NCI-H1694 treated with DMSO at 0.1 percent for 48 hours (cell line): ENCODE measurements around the gene PHLDA3.
"Not testable (repeated sequence)": the region's sequence is repeated elsewhere in the genome, so short reads cannot be mapped to it uniquely, and the experiment has no call there.

Source experiments
- DNase-seq: peaks from one replicate; lab custom pipeline; 2025; lab: John Stamatoyannopoulos, UW

PHLDA3 gene

DNA sequence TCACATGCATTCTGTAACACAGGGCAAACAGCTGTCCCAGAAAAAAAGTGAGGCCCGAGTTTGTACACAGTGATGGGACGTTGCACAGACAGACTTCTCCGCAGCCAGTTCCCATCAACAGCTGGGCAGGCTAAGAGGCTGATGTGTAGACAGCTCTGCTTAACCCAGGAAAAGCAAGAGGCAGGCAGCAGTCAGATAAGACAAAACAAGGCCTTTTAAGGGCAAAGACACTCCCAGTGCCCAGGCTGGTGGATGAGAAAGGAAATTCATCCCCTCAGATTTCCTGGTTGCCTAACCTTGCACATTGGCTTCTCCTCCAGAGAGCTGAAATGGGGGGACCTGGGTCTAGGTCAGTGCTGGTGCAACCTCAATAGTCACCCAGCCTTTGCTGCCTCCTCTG lies 17.2 kb upstream of the PHLDA3 start:
- DNase-seq, result no peak

DNA sequence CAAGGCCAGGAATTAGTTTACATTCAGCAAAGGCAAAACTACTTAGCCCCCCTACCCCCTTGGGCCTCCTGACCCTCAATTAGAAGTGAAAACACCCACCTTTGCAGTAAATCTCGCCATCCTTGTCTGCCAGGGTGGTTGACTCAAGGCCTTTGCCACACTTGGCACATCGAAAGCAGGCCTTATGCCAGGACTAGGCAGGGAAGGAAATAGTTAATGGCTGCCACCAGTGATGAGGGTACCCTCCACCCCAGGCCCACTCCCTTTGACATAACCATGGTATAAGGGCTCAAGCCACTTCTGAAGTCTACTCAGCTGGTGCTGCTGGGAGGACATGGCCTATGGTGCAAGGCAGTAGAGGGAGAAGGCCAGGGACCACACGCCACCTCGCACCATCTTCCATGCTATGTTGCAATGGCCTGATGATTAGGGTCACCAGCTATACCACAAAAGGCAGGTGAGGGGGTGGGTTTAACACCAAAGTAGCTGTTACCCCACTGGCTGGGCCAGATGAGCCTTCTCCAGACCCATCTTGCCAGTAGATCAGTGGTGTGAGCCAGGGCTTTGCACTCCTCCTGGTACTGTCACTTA lies 16.3 kb upstream of the PHLDA3 start:
- DNase-seq, result no peak

DNA sequence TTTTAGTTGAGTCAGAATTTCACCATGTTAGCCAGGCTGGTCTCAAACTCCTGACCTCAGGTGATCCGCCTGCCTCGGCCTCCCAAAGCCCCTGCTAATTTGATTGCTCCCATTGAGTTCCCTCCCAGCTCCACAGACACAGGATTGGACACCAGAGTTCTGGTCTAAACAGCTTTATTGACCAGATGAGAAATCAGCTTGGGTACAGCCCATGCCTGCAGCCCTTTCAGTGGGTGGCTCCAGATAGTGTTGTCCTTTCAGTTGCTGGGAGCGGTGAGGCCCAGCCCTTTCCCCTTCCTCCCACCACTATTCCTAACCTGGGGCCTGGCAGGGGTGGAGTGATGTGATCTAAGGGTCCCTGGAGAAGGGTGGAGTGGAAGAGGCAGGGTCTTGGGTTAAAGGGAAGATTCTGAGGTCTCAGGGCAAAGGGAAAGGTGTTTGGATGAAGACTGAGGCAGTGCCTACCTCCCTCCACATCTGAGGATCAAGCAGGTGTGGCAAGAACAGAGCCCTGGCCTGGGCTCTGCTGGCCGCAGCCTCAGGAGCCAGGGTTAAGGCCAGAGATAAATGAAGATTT lies 14.5 kb upstream of the PHLDA3 start:
- DNase-seq, result no peak

DNA sequence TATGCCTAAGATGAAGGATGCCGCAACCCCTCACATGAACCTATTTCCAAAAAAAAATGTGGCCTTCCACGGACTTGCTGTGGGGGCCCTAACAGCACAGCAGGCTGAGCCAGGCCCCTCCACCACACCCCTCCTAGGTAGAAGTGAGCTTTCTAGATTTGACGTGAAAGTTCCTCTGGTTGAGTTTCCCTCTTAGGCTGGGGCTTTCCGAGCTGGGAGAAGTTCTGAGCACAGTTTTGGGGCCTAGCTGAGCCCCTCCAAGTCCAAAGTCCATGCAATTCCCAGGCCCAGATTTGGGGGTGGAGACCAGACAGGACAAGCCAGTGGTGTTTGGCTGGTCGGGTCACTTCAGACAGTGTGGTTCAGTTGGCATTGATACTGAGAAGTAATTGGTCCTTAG lies 13.8 kb upstream of the PHLDA3 start:
- no peak for DNase-seq

DNA sequence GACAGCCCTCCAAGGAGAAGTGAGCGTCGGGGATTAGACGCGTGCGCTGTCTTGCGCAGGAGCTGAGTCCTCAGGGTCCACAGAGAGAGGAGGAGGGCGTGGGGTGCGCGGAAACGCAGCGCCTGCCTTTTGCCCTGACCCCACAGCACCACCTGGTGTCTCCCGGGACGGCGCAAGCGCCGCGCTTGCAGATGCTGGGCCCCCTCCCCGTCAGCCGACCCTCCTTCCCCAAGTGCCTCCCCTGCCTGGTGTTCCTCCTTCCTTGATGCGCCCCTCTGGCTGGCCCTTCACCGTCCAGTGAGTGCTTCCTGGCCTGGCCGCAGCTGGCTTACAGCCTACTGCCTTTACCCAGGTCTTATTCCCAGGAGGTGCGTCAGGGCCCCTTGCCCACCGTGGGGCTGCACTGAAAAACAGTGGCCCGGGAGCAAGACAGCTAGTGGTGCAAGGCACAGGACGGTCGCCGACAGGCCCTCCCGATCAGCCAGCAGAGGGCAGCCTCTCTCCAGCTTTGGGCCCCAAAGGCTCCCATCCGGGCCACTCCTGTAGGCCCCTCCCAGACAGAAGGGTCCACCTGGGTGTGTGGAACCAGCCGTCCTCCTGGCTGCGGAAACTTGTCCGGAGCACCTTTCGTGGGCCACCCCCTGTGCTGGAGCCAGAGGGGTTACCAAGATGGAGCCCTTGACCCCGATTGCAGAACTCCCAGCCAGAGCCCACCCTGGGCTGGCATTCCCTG lies 12.9 kb upstream of the PHLDA3 start:
- DNase-seq, result peak; percentile 91

DNA sequence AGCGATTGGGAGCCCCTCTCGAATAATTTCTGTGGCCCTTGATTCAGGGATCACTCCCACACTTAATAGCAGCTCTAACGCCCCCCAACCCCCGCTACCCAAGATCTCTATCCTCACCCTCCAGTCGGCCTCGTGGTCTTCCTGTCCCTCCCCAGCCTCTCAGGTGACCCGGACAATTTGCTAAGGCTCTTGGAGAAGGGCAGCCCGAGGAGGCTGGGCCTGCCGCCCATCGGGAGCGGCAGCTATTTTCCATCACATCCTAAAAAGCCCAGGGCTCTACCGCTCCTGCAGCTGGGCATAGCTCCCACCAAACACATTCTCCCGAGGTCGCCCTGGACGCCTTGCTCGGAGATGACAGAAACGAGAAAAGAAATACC lies 12.0 kb upstream of the PHLDA3 start:
- DNase-seq, result no peak

DNA sequence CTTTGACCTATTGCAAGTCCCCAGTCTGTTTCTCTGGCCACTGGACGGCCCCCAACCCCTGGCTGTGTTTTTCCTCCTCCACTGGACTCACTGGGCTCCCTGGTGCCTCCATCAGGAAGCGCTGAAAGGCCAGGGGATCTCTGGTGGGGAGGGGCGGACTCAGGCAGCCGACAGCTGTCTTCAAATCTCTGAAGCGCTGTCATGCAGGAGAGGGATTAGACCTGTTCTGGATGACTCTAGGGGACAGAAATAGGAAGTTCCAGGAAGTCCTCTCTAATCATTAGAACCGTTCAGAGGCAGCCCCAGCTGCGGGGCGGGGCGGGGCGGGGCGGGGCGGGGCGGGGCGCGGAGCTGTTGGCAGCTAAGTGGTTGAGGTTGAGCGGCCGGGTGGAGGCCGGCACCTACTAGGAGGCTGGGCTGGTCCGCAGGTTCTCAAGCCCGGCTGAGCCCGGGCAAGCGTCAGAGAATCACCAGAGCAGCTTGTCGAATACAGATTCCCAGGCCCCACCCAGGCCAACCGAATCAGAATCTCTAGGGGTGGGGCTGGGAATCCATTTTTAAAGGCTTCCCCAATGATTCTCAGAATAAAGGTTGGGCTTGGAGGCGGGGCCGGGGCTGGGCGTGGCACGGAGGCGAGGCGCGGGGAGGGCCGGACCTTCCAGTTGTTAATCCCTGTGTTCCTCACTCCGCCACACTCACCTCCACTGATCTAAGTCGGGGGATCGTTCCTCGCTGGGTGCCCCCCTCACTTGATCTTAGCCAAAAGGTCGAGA lies 11.4 kb upstream of the PHLDA3 start:
- DNase-seq, result peak; percentile 86

DNA sequence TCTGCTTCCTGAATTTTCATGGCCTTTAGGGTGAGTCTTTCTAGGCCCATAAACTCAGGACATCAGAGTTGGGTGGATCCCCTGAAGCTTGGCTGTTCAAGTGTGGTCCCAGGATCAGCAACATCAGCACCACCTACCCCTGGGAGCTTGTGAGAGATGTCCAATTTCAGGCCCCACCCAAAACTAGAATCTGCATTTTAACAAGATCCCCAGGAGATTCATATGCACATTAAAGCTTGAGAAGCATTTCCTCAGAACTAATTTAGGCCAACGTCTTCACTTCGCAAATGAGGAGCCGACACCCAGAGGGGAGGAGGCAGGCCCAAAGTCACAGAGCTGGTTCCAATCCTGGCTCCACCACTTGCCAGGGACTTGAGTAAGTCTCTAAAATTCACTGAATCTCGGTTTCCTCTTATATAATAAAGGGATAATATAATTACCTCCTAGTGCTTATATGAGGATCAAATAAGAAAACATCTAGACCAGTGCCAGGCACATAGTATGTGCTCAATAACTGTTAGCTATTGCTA lies 10.3 kb upstream of the PHLDA3 start:
- DNase-seq, result no peak

DNA sequence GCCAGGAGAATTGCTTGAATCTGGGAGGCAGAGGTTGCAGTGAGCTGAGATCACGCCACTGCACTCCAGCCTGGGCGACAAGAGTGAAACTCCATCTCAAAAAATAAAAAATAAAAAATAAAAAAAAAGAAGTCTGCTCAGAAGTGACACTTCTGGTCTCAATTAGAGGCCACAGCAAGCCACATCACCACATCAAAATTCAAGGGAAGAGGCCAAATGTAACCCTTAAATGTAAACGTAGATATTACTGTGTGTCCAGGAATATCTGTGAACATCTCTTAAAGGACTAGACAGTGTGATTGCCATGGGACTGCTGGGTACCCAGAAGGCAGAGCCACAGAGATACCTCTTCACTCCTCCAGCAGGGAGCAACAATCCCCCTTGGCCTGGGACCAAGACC lies 9.7 kb upstream of the PHLDA3 start:
- not testable (repeated sequence) for DNase-seq

DNA sequence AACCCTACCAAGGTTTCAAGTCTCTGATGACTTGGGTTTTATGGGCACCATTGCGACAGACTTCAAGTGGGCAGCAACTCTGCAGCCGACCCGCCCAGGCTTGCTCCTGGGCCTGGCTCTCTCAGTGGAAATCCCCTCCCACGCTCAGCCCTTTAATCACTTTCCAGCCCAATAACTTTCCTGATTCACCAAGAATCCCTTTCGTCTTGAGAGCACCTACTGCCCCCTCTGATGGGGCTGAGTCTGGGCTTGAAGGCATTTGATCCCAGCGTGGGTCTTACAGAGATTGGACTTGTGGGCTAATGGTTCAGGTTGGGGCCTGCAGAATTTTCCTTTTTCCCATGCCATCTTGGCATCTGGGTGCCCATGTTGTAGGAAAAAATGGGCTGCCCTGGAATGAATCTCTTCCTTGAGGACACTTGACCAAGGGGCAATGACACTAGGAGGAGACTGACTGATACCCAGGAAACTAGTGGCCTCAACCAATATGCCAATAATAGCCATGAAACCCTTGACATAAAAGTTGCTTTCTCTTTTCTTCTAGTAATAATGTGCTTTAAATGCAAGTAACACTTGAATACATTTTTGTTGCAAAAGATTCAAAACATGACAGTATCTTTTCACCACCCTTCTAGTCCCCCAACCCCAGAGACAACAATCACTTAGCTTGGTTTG lies 7.8 kb upstream of the PHLDA3 start:
- no peak for DNase-seq

DNA sequence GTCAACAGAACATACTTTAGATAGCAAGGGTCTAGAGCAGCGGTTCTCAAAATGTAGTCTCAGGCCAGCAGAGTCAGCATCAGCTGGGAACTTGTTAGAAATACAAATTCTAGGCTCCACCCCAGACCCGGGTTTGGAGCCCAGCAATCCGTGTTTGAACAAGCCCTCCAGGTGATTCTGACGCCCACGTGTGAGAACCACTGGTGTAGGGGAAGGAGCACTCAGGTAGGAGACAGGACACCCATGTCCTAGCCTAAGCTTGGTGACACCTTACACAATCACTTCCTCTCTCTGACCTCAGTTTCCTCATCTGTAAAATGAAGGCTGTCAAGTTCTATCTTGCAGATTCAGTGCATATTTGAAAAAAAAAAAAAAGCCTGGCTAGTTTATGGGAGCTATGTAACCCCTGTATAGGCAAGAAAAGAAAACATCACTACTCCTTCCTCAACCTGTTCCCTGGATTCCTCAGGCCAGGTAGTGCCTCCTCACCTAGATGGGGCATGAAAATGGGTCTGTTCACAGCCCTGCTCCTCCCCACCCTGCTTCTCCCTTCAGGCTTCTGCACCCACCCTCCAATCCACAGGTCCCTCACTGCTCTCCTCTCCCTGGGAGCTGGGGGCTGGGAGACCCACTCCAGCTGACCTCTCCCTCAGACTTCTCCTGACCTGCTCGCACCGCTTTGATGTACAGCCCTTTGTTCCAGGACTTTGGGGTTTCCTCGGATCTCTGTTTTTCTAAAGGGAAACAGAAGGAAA lies 7.1 kb upstream of the PHLDA3 start:
- DNase-seq, result no peak

DNA sequence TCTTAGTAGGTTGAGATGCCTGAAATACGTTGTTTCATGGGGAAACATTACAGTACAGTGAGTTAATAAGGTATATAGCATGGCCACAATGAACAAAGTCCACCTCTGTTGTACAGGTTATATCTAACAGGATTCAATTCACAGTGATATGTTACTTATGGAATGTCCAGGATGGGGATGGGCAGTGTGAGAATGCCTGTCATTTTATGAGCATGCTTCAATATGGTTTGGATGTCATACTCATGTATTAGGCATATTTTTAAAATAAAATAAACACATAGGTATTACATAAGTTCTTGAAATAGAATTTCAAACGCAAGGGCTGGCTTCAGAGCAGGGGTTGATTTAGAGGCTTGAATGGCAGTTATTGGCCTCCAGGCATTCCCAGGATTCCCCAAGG lies 6.1 kb upstream of the PHLDA3 start:
- DNase-seq, result no peak

DNA sequence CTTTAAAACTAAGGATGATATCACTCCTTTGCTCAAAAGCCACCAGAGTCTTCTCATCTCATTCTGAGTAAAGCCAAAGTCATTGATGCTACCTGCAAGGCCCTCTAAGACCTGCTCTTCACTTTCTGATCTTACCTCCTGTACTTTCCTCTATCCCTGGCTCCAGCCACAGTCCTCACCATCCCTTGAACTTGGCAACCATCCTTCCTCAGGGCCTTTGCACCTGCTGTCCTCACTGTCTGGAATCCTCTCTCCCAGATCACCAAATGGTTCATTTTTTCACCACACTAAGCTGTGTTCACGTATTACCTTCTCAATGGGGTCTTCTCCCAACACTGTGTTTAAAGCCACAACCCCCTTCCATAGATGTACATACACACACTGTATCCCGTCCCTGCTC lies 4.3 kb upstream of the PHLDA3 start:
- DNase-seq, result no peak

DNA sequence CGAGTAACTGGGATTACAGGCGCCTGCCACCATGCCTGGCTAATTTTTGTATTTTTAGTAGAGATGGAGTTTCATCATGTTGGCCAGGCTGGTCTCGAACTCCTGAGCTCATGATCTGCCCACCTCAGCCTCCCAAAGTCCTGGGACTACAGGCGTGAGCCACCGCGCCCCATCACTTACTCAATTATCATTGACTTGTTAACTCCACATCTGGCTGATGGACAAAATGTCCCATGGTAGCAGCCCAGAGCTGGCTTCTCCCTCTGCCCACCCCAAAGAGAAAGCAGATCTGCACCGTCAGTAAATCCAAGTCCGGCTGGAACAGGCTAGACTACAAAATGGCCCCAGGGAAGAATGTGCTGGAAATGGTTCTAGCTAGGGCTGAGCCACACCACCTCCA lies 3.3 kb upstream of the PHLDA3 start:
- DNase-seq, result not testable (repeated sequence)

DNA sequence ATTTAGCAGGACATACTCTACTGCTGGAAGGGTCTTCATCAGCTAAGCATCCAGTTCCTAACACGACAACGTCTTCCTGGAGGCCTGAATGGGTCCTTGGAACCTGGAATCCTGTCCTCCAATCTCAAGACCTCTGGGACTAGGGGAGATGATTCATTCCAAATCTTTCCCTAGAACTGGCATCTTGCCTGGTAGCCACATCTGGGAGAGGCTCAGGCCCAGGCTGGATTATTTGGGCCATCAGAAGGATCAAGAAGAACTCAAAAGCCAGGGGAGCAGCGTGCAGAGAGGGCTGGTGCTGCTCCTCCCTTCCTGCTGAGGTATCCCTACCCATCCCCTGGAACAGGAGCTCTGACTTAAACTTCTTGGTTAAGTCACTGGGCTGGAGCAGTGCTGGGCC lies 2.8 kb upstream of the PHLDA3 start:
- DNase-seq, result no peak

DNA sequence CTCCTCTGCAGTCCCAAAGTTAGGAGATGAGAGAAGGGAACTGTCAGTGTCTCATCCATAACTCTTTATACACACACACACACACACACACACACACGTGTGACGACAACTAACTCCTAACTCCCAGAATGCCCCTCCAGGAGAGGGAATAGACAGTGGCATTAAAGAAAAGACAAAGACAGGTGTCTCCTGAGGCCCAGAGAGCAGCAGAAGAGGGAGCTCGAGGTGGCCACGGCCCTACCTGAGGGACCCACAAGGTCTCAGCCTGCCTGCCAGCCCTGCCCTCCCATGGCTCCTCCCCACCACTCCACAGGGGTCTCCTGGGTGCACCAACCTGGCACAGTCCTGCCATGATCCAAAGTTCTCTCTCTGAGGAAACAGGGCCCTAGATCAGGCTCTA lies 1.6 kb upstream of the PHLDA3 start:
- DNase-seq, result no peak

DNA sequence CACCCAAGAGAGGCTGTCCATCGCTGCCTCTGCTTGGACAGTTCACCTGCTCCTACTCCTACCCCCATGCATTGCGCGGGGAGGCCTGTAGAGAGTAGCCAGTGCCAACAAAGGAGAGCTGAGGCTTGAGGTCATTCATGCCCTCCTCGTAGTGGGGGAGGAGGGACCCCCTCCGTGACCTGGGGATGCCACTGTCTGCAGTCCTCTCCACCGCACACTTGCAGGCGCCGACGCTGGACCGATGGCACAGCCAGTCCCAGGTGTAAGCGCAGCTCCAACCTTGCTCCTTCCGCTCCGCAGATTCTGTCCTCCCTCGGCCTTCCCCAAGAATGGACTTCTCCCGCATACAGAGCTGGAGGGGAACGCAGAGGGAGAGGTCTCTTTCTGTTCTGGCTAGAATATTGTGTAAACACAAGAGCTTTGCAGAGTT lies 672 bp upstream of the PHLDA3 start:
- DNase-seq, result no peak

DNA sequence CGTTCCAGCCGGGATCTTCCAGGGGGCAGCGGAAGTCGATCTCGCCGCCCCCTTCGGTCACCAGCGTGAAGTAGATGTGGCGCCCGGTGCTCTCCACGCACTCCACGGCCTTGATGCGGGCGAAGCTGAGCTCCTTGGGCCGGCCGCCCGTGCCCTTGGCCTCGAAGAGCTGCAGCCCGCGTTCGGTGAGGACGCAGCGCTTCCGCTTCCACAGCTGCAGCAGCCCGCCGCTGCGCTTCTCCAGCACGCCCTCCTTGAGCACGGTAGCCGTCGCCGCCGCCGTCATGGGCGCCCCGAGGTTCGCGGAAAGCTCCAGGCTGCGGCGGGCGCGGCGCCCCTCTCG lies 516 bp downstream of the PHLDA3 start:
- no peak for DNase-seq

DNA sequence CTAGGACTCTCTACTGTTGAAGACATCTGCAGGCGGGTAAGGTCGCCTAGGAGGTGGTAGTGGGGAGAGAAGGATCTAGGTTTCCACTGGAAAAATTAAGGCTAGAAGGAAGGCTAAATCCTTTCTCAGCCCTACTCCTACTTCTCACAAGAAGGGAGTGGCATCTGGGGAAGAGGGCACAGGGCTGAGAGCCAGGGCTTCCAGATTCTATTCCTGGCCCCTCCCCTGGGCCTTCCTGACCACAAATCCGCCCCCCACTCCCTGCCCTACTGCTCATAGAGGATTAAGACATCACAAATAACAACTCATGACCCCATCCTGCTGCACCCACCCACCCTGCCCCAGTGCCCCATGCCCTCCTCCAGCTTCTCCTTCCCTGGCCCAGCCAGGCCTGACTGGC lies 2.5 kb downstream of the PHLDA3 start:
- no peak for DNase-seq

DNA sequence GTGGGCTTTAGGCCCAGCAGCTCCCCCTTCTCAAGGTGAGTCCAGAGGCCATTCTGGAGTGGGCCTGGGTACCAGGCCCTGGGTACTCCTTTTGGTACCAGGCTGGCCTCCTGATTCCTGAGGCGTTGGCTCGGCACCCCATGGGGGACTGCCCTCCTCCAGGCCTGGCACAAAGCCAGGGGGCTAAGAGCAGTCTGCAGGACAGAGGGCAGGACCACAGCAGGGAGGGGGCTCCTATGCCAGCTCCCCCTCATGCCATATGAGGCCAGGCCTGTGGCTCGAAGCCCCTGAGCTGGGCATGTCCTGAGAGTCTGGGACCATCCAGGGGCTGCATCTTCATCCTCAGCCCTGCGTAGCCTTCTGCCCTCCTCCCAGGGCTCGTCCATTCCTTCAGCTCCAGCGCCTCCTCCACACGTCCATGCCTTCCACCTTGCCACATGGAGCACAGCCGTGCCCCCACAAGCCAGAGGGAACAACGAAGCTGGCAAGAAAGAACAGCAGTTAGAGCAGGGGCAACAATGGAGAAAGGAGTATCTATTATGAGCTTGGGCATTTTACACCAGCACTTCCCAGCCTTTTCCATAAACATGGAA lies 3.2 kb downstream of the PHLDA3 start:
- no peak for DNase-seq

DNA sequence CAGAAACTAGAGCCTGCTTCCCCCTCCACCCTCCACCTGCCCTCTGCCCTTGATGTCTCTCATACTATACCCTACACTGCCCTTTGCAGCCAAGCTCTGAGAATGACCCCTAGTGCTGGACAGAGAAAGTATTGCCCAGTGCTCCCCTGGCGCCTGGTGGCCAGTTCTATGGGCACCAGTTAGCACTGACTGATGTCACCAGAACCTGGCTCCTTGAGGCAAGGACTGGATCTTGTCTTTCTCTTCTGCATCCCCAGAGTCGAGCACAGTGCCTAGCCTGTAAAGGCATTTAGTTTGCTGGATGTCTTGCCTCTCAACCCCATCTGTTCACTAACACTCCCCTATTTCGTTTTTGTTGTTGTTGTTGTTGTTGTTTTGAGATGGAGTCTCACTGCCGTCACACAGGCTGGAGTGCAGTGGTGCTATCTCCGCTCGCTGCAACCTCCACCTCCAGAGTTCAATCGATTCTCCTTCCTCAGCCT lies 5.9 kb downstream of the PHLDA3 start:
- DNase-seq, result no peak
